NCI-H1417 treated with DMSO at 0.1 percent for 48 hours (cell line): ENCODE results near the gene KLHL15.
"Not testable (repeated sequence)": the region's sequence is repeated elsewhere in the genome, so short reads cannot be mapped to it uniquely, and the experiment has no call there.

Experiments used
- DNase-seq: peaks from one replicate; lab custom pipeline; 2025; lab: John Stamatoyannopoulos, UW

Gene KLHL15

DNA sequence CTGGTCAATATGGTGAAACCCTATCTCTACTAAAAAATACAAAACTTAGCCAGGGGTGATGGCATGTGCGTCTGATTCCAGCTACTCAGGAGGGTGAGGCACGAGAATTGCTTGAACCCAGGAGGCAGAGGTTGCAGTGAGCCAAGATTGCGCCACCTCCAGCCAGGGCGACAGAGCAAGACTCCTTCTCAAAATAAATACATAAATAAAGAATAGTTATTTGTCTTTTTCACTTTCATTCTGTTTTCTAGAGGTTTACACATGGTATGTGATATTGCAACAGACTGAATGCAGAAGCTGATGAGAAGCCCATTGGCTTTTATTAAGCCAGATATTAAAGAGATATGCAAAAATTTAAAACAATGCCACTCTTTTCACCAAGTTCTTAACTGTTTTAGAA lies 8.2 kb downstream of the KLHL15 start:
- no peak for DNase-seq

GRCh38 chrX:24017674-24018073 lies 9.3 kb downstream of the KLHL15 start:
- no peak for DNase-seq

DNA sequence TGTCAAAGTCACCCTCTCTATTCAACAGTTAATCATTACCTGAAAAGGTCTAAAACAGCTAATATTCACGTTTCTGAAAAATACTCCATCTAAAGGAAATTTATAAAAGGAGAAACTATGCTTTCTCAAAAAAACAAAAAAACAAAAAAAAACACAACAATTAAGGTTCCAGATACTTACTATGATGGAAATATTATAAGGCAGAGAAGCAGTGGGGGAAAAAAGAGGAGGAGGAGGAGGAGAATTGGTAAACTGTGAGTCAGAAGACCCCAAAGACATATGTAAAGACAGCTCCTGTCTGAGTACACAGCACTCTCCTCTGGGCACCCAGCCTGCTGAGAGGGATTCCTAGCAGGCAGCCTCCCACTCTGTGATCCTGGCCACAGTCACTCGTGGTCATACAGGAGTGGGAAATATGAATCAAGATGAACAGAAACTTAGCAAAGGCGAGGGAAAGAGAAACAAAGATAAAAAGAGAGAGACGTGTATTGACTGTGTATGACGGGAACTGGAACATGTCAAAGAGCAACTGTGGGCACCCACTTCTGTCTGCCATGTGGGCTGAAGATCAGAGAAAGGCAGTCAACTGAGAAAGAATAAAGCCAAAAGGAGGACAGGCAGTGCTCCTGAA lies 12.5 kb downstream of the KLHL15 start:
- DNase-seq = no peak

DNA sequence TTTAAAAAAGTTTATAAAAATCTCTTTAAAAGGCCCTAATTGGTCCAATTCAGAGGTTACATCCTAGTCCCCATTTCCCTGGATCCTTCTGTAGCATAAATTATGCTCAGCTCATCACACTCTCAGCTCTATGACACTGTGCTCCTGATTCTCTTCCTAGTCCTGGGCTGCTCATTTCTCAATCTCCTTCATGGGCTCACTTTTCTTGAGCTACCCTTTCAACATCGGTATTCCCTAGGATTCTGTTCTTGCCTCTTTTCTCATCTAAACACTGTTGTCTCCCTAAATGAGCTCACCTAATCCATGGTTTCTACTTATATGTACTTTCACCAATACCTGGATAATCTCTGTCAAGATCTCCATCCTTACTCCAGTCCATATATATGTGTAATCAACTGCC lies 14.7 kb downstream of the KLHL15 start:
- DNase-seq = no peak

GRCh38 chrX:24005867-24006266 lies 21.1 kb downstream of the KLHL15 start:
- no peak for DNase-seq

DNA sequence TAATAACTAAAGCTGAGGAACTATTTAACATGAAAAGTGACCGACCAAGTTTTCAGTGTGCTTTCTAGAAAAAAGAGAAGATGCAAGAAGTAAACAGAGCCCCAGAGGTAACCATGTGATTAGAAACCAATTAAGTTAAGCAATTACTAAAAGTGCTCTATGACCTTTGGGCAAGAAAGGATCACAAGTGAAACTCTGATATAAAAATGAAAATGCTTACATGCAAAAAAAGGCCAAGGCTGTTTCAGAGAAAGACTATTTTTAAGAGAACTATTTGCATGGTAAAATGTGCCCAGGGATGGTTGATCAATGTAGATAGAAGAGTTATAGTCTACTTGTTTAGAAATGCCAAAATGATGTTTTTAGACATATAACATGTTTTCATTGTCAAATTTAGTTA lies 22.0 kb downstream of the KLHL15 start:
- no peak for DNase-seq

DNA sequence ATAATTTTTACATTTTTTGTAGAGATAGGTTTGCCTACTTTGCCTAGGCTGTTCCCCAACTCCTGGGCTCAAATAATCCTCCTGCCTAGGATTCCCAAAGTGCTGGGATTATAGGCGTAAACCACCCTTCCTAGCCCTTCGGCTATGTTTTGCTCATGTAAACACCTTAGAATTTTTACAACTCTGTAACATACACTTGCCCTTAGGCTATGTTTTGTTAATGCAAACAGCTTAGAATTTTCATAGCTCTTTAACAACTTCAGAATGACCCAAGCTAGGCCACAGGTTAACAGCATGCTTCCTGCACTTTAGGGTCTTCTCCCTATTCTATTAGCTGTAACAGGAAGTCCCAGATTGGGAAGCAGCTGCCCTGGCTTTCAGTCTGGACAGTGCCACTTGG lies 24.2 kb downstream of the KLHL15 start:
- no peak for DNase-seq

GRCh38 chrX:24002167-24002566 lies 24.8 kb downstream of the KLHL15 start:
- no peak for DNase-seq

GRCh38 chrX:23999671-24000070 lies 27.3 kb downstream of the KLHL15 start:
- no peak for DNase-seq

- DNase-seq = no peak
Observed at GRCh38 chrX:23993012-23993633, 33.9 kb downstream of the KLHL15 start.

- DNase-seq = no peak
Observed at GRCh38 chrX:23992431-23992830, 34.6 kb downstream of the KLHL15 start.

DNA sequence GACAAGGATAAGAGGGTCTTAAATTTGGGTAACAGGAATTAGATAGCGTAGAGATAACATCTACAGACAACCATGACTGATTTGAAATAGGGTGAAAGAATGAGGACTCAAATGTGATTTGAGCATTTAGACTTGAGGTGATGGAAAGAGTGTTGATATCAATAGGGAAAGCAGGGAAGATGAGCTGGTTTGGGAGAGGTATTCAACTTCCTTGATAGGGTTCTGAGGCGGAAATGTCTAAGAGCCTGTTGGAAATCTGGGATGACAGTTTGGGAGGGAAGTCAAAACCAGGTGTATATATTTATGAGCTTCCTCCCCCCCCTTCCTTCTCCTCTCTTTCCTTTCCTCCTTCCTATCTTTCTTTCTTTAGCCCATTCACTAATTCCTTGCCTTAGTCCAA lies 36.5 kb downstream of the KLHL15 start:
- DNase-seq = no peak

- no peak for DNase-seq
Observed at GRCh38 chrX:23989689-23990088, 37.3 kb downstream of the KLHL15 start.

GRCh38 chrX:23982891-23983290 lies 44.1 kb downstream of the KLHL15 start:
- DNase-seq = no peak

DNA sequence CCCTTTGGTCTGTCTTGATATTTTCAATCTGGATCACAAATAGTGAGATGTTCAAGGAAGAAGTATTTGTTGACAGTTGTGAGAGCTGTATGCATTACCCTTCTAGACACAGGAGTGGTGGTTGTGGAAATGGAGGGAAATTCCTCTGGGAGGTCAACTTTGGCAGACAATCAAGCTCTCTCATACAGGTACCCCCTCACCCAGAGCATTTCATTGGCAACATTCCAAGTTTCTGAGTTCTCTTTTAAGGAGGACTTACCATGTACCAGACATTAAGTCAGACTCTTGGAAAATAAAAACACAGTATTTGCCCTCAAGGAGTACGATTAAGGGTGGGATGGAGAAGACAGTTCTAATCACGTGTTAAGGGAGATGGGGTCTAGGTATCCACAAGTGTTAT lies 45.3 kb downstream of the KLHL15 start:
- no peak for DNase-seq

- DNase-seq = no peak
Observed at GRCh38 chrX:23981222-23981621, 45.8 kb downstream of the KLHL15 start.

- DNase-seq = no peak
Observed at GRCh38 chrX:23980011-23980441, 47.0 kb downstream of the KLHL15 start.

DNA sequence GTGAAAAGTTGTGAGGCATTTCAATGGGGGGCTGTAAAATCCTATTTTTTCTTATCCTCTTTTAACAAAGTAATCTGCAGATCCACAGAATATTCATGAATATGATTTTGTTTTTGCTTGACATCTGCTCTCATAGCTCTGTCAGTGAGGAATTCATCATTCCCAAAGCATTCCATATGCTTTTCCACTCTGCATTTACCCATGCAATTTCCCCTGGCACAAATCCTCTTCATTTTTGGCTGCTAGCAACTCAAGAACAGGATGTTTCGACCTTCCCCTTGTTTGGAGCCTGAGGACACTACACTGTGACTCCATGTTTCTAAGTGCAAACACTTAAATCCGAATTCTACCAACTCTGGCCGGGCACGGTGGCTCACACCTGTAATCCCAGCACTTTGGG lies 48.5 kb downstream of the KLHL15 start:
- DNase-seq = no peak

- DNase-seq = not testable (repeated sequence)
Observed at GRCh38 chrX:23965630-23966029, 61.4 kb downstream of the KLHL15 start.

DNA sequence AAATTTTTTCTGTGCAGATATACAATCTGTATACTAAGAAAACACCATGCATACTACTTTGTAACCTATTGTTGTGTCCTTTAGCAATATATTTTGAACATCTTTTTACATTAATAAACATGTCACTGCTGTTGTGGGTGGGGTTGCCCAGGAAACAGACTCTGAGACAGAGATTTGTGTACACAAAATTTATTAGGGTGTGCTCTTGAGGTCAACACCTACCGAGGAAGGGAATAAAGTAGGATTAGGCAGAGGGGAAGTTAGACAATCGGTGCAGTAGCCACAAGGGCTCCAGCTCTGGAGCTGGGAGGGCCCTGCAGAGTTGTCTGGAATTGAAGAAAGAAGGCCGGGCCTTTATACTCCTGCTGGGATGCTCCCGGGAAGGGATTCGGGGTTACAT lies 62.8 kb downstream of the KLHL15 start:
- no peak for DNase-seq

DNA sequence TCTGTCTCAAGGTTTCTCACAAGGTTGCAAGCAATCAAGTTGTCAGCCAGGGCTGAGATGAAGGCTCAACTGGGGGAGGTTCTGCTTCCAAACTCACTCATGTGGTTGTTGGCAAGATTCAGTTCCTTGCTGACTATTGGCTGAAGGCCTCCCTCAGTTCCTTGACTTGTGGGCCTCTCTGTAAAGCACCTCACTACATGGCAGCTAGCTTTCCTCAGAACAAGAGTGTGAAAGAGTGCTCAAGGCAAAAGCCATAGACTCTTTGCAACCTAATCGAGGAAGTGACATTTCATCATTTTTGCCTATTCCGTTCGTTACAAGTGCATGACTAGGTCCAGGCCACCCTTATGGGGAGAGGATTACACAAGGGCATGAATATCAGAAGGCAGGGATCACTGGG lies 67.2 kb downstream of the KLHL15 start:
- no peak for DNase-seq

DNA sequence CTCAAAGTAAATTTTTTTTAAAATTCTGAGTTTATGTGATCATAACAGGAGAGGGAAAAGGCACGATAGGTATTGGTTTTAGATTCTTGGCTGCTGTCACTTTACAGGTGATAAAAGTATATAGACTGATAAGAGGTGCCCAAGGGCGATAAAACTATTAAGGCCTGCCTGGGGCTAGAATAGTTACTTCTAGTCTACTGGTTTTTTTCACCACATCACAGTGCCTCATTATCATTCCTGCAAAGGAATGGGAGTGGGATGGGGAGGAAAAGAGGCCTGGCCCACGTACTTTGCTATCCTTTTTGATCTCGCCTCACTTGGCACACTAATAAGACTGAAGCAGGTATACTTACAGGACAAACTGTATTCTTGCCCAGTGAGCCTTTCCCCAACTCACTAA lies 72.6 kb downstream of the KLHL15 start:
- DNase-seq = no peak

DNA sequence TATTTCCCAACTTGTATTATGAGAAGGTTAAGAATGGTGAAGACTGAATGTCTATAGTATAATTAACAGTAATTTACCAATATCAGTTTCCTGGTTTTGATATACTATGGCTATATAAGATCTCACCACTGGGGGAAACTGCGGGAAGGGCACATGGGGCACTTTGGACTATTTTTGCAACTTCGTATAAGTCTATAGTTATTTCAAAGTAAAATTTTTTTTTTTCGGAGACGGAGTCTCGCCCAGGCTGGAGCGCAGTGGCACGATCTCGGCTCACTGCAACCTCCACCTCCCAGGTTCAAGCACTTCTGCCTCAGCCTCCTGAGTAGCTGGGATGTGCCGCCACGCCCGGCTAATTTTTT lies 73.1 kb downstream of the KLHL15 start:
- no peak for DNase-seq
